Right lobe of liver (tissue), 4 donors: Measurements from ENCODE around the gene CDH12.

Experiments used
- CTCF ChIP-seq, 4 donors: fragments of 200-600 bp in 3 of 4; fragments of 450-650 bp in 1 of 4; IDR thresholded peaks; one replicate each; pipeline versions ENCODE4 v1.5.1 to v1.8.0; 2016 to 2022; ENCODE audit warnings: antibody characterized with exemption in 4 of 4, mild to moderate bottlenecking in 2 of 4
- POLR2A ChIP-seq: fragments of 450-650 bp; IDR thresholded peaks from one replicate; pipeline ENCODE4 v1.6.1; 2017; ENCODE audit warnings: antibody characterized with exemption, mild to moderate bottlenecking
- donor health status: DM: no; HTN: no; CAD: no.
- donor health status: DM: no; HTN: no; CAD: no.
- donor health status: DM: no; HTN: yes; CAD: no.

GRCh38 chr5:21810737-21811316, 1042.3 kb downstream of the CDH12 start:
- TF ChIP-seq CTCF (IDR thresholded peaks at IDR 0.05) (peak; percentile 20 to 52 (median 46)), POLR2A (no peak)
